NCI-H2029 treated with DMSO at 0.1 percent for 48 hours (cell line): ENCODE measurements around the gene SORCS2.

Experiments used
- DNase-seq: peaks from one replicate; lab custom pipeline; 2025; lab: John Stamatoyannopoulos, UW

SORCS2 gene

GRCh38 chr4:7474320-7474719 is 282.0 kb downstream of the SORCS2 start:
- no peak for DNase-seq

GRCh38 chr4:7475207-7475606 is 282.9 kb downstream of the SORCS2 start:
- DNase-seq = no peak

DNA sequence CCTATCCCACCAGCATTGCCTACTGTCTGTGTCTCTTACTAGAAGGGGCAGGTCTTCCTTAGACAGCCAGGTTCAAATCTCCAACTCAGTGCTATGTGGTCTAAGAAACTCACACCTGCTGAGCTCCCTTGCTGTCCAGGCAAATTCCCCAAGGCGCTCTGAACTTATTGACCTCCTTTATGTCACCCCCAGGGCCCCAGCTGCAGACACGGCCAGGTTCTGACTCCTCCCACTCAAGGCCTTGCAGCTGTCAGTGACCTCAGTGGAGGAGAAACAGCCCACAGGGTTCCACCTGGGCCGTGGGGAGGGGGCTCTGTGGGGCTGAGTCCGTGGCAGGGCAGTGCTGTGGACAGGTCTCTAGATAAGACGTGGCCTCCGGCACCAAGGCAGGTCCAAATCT is 284.5 kb downstream of the SORCS2 start:
- DNase-seq = no peak

DNA sequence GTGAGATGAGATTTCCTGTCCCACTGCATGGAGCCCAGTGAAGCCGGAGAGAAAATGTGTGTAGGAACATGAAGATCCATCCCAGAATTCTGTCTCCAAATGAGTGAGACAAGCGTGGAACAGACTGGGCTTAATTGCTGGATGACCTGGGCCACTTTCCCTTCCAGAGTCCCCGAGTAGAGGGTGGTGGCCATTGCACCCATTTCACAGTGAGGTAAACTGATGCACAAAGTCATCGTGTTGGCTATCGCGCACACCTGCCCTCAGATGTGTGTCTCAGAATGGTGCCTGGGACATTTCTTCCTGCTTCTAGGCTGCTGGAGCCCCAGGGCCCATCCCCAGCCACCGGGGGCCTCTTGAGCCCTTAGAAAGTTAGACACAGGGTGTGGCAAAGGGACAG is 285.4 kb downstream of the SORCS2 start:
- no peak for DNase-seq

DNA sequence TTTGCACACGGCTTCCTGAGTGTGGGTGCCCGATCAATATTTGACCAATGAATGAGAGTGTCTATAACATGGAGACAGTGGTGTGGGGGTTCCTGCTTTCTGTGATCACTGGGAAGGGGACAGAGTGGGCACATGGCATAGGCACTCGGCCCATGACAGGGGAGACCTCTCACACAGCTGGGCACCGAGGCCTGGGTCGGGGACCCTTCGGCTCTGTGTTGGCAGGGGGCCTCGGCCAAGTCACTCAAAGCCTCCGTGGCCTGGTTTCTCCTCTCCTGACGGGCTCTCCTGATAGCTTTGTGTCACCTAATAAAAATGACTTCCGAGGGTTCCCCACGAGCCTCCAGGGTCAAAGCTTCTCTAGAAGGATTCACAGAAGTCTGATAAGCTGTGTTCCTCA is 286.3 kb downstream of the SORCS2 start:
- no peak for DNase-seq

DNA sequence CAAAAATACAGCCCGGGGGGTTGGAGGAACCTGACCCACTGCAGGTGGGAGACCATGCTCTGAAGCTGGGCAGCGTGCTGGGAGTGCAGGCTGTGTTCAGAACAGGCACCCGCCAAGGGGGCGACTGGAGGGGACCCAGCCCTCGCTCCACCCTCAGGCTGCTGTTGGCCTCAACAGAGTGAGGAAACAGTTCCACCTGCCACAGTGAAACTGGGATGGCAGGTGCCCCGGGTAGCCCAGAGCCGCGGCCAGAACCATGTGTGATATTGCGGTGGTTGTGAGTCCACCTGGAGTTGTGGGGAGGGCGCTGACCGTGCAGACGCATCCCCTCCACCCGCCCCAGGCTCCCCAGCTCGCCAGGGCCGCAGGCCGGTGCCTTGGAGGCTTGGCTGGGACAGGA is 288.1 kb downstream of the SORCS2 start:
- DNase-seq = no peak

- DNase-seq = no peak
Observed at GRCh38 chr4:7481227-7481626, 288.9 kb downstream of the SORCS2 start.

DNA sequence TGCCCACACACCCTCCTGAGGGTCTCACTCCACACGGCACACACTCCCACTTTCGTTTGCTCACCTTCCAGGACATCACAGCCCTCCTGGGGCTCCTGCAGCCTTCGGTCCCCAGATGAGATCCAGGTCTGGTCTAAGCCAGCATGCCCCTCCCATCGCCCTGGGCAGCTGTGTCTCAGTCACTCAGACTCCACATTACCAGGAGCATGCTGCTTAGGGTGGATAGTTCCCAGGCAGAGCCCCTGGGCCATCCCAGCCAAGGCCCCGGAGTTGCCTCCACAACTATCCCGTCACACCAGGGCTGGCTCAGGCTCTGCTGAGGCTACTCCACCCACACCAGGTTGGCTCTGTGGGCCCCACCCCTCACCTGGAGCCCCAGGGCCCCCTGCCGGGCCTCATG is 292.8 kb downstream of the SORCS2 start:
- DNase-seq = no peak

GRCh38 chr4:7486101-7486500 is 293.8 kb downstream of the SORCS2 start:
- no peak for DNase-seq

- DNase-seq = no peak
Observed at GRCh38 chr4:7487502-7487901, 295.2 kb downstream of the SORCS2 start.

DNA sequence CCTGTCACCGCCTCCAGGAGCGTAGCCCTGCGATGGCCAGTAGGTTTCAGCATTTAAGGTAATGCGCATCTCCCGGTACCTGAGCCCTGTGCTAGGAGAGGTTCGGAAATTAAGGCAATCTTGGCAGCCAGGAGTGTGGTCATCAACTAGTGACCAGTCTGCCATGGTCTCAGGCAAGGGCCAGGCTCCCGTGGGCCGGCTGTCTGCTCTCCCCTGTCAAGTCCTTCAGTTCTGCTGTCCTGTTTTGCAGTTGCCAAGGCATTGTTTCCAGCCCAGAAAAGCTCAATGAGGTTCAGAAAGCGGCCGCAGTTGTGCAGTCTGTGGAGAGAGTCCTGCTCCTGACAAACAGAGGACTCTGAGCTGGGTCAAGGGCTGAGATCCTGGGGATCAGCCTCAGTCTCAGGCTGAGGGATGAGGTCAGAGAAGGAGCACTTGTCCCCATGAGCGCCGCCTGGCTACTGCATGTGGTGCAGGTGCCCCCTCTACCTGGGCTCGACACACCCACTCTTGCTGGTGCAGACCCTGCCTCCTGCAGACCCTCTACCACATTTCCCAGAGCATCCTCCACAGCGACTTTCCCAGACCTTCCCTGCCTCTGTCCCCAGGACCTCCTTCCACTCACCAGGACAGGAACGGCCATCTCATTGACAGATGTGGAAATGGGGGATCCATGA is 295.8 kb downstream of the SORCS2 start:
- no peak for DNase-seq

- DNase-seq = no peak
Observed at GRCh38 chr4:7491915-7492314, 299.6 kb downstream of the SORCS2 start.

DNA sequence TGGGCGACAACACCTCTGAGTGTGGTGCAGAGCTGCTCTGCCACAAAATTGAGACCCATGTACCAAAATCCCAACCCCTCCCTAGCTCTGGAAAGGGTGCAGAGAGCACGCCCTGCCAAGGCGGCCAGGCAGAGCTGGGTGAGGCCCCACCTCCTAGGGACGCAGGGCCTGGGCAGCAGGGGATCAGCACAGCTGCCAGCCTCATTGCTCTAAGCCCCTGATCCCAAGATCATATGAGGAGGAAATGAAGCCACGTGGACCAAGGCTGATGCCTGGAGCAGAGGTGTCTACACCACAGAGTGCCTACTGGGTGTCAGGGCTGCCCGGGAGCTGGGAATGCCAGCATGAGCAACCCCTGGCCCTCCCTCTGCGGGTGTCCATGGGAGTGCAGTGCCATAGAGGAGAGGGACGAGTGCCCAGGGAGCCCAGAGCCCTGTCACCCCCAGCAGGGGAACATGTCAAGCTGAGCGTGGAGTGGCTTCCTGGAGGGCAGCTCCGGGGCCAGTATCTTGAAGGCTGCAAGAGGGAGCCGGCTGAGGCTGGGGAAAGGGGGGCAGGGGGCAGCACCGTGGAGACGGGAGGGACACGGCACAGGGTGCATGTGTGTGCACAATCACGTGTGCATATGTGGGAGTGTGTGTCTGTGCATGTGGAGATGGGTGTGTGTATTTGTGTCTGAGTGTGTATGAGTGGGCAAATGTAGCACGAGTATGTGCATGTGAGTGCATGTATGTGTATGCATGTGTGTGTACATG is 306.3 kb downstream of the SORCS2 start:
- DNase-seq = no peak

GRCh38 chr4:7499661-7500060 is 307.3 kb downstream of the SORCS2 start:
- no peak for DNase-seq

DNA sequence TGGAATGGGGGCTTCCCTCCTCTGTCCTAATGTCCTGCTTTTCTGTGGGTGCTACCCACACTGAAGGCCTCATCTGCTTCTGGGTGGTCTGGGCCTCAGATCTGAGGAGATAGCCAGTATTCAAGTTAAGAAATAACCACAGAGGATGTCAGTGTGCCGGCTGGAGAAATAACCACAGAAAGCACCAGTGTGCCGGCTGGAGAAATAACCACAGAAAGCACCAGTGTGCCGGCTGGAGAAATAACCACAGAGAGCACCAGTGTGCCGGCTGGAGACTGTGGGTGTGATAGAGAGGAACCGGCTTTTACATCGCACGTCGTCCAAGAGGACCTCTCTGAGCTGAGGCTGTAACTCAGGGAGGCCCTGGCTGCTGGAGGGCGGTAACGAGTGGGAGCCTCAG is 308.1 kb downstream of the SORCS2 start:
- no peak for DNase-seq

DNA sequence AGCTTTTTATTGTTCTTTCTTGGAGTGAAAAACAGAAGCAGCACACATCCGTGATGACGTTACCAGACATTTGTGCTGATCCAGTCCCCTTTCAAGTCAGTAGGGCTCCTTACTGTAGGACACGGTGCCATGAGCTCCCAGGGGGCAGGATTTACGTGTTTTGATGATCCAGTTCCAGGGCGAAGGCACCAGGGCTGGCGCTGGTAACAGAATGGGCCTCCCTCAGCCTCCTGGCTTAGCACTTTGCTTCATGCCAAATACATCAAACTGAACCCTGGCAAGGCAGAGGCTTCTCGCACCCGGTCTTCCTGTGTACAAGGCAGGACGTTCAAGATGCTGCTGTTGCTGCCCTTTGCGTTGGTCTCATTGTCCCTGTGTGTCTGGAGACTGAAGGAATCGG is 309.0 kb downstream of the SORCS2 start:
- DNase-seq = no peak

DNA sequence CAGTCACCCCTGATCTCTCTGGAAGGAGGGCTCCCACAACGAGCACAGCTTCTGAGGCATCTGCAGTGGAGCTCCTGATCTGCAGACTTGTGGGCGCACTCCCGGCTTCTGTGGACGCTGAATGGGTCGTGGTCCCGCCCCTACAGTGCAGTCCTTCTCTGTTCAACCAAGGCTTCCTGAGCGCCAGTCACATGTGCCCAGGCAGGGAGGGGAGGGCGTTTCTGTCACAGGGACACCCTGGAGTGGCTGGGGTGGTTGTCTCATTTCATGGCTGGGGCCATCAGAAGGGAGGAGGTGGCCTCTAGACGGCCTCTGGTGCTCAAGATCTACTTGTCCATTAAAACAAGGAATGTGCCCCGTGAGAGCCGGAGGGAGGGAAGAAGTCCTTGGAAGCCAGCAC is 309.5 kb downstream of the SORCS2 start:
- DNase-seq = no peak

DNA sequence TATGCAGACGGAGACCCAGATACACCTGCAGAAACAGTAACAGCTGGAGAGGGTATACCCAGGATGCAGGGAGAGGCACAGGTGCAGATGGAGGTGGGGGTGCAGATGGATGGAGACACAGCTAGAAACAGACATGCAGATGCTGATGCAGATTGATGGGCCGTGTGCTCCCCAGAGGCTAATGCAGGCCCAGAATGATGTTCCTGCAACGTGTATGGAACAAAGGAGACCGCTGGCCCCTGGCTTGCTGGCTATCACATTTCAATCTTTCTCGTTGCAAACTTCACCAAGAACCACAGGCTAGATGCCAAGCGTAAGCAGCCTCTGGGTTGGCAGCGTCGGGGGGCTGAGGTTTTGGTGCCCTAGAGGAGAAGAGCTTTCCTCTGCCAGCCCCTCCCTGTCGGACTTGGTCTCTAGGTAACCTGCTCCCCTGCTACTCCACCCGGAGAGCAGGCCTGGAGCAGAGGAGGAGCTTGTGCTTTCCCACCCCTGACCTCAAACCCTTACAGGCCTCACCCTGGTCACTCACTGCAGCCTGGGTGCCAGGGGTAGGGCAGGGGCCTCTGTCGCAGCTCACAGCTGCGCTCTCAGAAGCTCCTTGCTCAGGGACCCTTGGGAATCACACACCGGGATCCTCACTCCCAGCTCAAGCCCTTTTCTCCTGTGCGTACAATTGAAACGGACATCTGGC is 311.4 kb downstream of the SORCS2 start:
- no peak for DNase-seq

- no peak for DNase-seq
Observed at GRCh38 chr4:7505116-7505900, 313.0 kb downstream of the SORCS2 start.

GRCh38 chr4:7506119-7506518 is 313.8 kb downstream of the SORCS2 start:
- DNase-seq = no peak

GRCh38 chr4:7506572-7506971 is 314.2 kb downstream of the SORCS2 start:
- DNase-seq = no peak

GRCh38 chr4:7507381-7507780 is 315.0 kb downstream of the SORCS2 start:
- DNase-seq = no peak
